ENCODE measurements around the gene MSANTD1.

MSANTD1 gene

DNA sequence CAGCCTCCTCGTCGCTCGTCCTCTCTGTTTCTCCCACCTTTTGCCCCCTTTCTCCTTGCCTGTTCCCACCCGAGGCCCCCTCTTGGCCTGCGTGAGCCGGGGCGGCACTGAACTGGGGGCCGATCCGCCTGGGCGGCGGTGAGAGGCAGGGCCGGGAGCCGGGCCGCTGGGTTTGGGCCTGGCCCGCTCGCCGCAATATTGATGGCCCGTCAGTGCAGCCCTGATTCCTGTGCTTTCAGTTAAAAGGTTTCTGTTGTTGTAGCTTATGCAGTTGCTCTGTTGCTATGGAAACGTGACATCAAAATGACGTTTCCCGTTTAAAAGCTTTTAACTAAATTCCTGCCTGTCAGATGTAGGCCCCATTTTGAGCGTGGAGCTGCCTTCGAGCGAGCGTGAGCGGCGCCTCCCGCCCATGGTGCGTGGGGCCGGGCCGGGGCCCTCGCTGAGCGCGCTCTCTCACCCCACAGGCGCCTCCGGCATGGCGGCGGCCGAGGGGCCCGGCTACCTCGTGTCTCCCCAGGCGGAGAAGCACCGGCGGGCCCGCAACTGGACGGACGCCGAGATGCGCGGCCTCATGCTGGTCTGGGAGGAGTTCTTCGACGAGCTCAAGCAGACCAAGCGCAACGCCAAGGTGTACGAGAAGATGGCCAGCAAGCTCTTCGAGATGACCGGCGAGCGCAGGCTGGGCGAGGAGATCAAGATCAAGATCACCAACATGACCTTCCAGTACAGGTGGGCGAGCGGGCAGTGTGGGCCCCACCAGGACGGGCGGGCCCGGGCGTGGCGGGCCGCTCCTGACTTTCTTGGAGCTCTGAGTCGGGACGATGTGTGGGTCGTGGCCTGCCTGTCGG is at the start of gene MSANTD1:
MSANTD1 (plus strand) TSS at position 349 of the 851 bp plus-strand sequence; CDS start at position 413, 64 bp downstream.
- no peak for DNase-seq

DNA sequence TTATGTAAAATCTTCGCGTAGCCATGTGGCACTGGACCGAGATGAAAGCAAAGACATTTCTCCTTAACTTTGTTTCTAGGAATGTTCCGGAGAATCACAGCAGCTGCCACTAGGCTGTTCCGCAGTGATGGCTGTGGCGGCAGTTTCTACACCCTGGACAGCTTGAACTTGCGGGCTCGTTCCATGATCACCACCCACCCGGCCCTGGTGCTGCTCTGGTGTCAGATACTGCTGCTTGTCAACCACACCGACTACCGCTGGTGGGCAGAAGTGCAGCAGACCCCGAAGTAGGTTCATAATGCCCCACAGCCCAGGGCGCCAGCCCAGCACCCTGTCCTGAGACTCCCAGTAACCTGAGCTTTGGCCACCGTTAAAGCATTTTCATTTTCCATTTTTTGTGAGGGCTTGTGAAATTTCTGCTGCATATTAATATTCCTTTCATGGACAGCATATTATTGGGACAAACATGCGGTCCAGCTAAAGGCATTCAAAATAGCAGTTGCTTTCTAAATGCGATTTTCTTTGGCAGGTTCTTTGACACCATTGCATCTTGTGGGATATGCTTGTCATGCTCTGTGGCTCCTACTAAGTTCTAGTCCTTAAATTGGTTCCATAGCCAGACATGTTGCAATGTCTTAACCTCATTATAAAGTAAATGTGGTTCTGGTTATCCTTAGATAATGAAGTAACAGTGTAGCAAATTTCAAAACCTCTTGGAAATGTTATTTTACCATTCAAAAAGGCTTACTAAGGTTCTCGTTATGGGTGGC is 49.1 kb upstream of the MSANTD1 start:
- no peak for DNase-seq

GRCh38 chr4:3200423-3201090 is 48.4 kb upstream of the MSANTD1 start:
- DNase-seq, result no peak

DNA sequence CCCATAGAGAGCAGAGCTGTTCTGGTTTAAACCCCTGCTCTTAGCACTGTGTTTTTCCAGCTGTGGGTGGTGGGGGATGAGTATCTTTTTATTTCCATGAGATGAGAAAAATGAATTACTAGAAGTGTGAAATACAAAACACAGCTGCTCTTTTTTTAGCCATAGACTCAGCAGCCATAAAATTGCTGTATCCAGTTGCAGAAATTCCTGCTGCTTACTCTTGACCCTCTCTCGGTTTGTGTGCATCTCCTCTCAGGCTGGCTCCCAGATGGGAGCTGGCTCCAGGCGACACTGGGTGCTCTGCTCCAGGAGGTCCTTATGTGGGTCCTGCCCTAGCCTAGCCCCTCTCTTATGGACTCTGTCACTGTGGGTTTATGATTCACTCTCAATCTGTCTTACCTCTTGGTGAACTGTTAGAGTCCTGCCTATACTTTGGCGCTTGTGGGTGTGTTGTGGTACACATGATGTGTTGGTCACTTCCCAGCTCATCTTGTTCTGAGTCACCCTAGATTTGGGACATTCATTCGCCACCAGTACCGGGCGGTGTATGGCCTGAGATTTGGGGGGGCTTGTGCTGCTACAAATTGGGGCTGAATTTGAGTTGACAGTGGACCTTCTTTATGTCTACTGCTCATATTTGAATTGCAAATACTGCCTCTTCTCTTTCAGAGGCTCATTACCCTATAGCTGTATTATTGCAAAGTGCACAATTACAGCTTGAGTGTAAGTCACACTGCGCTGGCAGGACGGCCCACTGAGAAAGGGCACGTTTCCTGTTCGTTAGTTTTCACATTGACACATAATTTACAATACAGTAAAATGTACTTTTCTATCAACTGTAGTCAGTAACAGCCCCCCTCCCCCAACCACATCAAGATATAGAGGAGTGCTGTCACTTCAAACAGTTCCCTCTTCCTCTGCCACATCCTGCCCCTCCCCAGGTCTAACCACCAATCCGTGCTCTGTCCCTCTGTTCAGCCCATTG is 46.9 kb upstream of the MSANTD1 start:
- DNase-seq, result no peak

DNA sequence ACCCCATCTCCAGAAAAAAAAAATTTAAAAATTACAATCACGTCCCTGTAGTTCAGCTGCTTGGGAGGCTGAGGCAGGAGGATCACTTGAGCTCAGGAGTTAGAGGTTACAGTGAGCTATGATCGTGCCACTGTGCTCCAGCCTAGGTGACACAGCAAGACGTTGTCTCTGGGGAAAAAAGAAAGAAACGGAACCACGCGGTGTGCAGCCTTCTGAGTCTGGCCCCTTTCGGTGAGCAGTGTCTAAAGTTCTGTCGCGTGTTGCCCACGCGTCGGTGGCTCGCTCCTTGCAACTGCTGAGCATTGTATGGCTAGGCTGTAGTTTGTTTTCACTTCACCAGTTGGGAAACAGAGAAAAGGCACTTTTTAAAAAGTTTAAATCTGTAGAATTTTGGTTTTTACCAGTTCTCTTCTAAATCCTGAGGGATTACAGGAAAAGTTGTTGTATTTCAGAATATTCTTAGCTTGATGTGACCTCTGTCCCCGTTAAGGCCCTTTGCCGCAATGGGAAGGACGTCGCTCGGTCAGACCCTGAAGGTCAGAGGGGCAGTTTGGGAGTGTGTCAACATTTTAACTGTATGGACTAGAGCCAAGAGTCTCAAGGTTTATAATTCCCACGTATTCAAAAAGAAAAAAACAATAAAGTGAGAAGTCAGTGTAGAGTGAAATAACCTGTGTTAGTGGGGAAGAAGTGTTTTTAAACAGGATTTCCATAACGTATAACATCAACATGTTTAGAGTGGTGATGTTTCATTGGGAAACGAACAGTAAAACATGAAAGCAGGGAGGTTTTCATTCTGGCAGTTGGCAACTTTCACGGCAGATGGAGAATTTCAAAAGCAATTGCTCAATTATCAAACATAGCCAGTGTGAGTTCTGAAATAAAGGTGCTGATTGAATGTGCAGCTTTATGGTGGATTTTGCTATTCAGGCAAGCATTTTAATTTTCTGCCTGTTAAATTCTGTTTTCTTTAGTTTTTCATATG is 45.8 kb upstream of the MSANTD1 start:
- no peak for DNase-seq

DNA sequence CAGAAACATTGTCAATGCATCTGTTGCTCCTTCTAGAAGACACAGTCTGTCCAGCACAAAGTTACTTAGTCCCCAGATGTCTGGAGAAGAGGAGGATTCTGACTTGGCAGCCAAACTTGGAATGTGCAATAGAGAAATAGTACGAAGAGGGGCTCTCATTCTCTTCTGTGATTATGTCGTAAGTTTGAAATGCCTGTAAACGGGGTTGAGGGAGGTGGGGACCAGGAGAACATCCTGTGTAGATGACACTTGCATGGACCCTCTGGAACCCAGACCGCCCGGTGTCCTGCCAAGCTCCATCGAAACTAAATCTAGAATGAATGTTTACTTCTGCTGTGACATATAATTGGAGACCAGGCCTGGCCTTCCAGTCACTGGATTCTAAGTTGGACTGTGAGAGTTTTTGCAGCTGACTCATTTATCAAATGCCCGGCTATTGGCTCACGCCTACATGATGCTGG is 45.0 kb upstream of the MSANTD1 start:
- no peak for DNase-seq

DNA sequence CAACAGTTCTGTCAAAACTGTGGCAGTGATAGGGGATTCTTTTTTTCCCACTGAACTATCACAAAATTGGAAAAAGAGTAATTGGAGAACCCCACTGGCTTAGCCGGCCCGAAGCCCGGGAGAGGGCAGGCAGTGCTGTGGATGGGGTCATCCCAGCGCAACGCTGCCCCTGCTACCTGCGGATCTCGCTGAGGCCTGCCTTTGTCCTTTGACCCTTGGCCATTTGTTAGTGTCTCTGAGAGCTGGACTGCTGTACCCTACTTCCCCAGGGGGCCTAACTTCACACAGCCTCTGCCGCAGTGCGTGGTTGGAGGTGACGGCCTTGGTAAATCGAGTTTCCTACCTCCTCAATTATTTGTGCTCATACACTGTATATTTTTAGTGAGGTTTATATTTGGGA is 43.0 kb upstream of the MSANTD1 start:
- DNase-seq, result no peak

DNA sequence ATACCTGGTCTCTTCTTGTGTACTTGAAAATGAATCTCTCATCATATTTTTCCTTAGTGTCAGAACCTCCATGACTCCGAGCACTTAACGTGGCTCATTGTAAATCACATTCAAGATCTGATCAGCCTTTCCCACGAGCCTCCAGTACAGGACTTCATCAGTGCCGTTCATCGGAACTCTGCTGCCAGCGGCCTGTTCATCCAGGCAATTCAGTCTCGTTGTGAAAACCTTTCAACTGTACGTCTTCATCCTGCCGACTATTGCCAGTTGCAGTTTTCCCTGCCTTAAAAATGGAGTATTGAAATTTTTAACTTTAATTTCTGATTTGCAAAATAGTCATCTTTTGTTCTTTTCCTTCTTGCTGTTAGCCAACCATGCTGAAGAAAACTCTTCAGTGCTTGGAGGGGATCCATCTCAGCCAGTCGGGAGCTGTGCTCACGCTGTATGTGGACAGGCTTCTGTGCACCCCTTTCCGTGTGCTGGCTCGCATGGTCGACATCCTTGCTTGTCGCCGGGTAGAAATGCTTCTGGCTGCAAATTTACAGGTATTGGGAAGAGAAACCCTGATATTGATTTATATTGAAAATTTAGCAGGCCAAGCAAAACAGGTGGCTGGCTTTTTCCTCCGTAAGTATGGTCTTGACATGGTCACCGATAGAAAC is 42.4 kb upstream of the MSANTD1 start:
- DNase-seq, result no peak

DNA sequence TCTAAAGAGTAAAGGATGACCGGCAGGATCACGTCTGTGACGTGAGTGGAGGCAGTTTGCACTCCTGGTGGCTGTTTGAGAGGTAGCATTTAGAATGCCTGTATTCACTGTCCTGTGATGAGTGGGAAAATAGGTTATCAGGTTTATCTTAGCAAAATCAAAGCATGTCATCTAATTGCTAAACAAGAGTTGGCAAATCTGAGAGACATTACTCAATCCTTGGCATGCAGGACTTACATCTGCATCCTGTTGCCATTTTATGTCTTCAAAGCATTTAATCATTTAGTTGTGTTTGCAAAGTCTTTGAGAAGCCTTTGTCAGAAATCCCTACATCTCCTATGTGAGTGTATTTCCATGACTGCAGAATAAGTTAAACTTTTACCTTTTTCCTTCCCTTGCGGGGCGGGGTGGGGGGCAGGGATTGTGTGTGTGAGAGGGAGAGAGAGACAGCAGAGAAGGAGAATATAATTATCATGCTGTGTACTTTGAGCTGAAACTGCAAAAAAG is 41.4 kb upstream of the MSANTD1 start:
- DNase-seq, result no peak

- no peak for DNase-seq
Measured at GRCh38 chr4:3208826-3209225, 40.1 kb upstream of the MSANTD1 start.

DNA sequence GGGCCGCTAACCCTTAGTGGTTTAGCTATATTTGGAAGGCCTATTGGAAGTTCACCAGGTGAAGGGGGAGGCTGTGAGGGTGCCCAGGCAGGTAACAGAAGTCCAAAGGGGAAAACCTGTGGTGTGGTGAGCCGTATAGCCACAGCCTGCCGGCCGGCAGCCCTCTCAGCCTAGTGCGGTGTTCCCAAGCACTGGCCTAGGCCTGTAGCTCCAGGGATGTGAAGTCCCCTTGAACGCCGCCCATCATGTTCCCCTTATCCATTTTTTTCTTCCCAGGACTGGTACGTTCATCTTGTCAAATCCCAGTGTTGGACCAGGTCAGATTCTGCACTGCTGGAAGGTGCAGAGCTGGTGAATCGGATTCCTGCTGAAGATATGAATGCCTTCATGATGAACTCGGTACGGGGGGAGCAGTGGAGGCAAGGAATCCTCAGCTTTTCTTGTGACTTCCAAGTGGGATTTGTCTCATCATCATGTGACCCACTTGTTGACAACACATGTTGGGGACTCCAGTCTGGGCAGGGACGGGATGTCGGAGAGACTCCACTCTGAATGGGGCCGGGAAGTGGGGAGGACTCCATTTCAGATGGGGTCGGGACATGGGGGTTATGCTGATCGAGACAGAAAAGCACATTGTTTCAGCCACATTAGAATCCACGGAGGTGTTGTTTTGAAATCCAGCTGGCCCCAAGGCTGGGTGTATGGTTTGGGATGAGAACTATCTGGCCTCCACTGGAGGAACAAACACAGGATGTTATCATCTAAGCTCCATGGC is 39.2 kb upstream of the MSANTD1 start:
- no peak for DNase-seq

DNA sequence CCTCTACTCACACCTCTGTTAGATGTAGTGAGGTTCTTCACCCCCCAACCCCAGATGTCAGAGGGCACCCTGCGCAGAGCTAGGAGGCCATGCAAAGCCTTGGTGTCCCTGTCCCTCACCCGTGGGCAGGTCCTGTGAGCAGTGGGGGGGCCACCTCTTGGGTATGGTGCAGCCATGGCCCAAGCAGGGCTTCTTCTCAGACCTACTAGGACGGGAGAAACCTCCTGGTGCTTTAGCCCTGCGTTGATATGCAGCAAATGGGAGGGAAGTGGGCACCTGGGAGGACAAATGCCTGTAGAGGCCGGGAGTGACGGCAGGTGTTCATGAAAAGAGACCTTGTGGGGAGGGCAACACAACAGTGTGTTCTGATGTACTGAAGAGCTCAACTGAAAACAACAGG is 38.5 kb upstream of the MSANTD1 start:
- no peak for DNase-seq

DNA sequence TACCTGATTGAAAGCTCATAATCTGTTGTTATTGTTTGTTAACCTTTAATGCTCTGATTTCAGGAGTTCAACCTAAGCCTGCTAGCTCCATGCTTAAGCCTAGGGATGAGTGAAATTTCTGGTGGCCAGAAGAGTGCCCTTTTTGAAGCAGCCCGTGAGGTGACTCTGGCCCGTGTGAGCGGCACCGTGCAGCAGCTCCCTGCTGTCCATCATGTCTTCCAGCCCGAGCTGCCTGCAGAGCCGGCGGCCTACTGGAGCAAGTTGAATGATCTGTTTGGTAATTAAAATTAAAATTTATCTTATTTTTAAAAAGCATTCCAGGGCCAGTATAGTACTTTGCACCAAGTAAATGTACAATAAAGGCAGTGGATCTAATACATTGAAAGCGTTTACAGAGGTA is 37.1 kb upstream of the MSANTD1 start:
- DNase-seq, result no peak

DNA sequence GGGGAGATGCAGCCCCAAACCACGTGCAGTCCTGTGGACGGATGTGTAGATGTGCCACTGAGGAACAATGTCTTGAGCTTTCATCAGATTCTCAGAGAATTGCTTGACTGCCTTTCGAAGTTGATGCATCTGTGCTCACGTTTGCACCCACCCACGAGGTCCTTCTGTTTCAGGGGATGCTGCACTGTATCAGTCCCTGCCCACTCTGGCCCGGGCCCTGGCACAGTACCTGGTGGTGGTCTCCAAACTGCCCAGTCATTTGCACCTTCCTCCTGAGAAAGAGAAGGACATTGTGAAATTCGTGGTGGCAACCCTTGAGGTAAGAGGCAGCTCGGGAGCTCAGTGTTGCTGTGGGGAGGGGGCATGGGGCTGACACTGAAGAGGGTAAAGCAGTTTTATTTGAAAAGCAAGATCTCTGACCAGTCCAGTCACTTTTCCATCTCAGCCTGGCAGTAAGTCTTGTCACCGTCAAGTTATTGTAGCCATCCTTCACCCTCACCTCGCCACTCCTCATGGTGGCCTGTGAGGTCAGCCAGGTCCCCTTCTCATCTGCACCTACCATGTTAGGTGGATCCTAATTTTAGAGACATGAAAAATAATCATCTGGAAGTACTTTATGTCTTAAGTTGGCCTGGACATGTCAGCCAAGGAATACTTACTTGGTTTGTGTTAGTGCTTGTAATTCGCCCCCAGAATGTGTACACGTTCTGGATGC is 36.4 kb upstream of the MSANTD1 start:
- DNase-seq, result no peak

DNA sequence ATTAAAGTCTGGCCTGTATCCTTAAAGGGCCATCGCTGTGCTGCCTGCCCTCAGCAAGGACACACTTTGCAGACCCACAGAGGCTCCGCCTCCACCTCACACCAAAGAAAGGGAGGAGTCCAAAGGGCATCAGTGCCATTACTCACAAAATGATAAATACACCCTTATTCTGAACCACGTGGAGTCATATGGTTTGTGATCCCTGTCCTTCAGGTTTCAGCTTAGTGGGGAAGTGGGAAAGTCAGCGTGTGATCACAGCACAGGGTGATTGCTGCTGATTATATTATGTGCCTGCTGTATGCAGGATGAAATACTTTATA is 35.9 kb upstream of the MSANTD1 start:
- DNase-seq, result no peak

DNA sequence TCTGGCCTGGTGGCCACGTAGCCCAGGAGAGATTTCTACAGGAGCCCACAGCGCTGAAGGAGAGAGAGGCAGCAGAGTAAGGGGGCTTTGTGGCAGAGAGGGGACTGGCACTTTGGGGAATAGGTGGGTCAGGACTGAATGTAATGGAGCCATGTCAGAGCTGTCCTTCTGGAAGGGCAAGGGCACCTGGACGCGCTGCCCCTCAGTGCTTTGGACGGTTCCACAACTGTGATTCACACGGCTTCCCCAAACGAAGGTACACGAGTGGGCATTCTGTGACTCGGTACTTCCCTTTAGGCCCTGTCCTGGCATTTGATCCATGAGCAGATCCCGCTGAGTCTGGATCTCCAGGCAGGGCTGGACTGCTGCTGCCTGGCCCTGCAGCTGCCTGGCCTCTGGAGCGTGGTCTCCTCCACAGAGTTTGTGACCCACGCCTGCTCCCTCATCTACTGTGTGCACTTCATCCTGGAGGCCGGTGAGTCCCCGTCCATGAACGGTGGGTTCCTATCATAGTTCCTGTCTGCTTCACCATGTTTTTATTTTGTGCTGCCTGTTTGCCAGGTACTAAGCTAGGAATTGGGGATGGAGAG is 35.2 kb upstream of the MSANTD1 start:
- DNase-seq, result no peak

DNA sequence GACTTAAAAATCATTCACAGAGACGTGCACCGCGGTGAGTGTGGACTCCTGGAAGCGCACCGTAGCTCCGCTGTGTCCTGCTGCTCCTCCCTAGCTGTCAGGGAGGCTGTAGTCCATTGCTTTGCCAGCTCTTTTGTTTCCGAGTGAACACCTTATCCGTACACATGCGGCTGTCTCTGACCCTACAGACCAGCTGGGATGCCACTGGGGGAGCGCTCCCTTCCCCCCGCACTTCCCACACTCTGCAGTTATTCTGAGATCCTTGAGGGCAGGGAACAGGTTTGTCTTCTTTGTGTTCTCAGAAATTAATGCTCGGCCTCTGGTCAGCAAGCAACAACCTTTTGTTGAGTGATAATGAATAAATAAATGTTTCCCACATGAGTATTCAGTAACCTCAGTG is 33.7 kb upstream of the MSANTD1 start:
- DNase-seq, result no peak

- no peak for DNase-seq
Measured at GRCh38 chr4:3215733-3216132, 33.2 kb upstream of the MSANTD1 start.

Data from SHP77 (cell line).